Measurements from ENCODE around the gene HCFC2.

Gene HCFC2

DNA sequence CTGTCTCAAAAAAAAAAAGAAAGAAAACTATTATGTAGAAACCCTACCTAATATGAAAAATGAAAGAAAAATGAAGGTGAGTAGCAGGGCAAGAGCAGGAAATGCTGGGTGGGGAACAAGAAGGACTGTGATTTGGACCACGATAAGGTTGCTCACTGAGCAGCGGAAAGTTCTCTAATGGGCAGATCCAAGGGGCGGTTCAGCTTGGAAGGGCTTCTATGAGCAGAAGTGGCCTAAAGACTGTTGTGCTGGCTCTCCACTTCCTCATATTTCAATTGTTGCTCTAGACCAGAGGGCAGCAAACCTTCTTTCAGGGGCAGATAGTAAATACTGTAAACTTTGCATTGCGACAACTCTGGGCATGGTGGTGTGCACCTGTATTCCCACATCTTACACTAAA lies 90.0 kb downstream of the HCFC2 start:
- no peak for DNase-seq (ENCODE audit: low read depth in 2 of 3, low spot score in 1 of 3)

GRCh38 chr12:104154806-104155205 lies 90.5 kb downstream of the HCFC2 start:
- DNase-seq (ENCODE audit: low read depth in 2 of 3, low spot score in 1 of 3), result no peak

Measured in stimulated activated CD4-positive, alpha-beta T cell treated with anti-CD3 and anti-CD28 coated beads, Interleukin-12 subunit alpha, Interleukin-12 subunit beta, amount 100 ng/mL, for 48 hours (primary cell).